IMR-90 (cell line): ENCODE results near the gene NUFIP2. TPM values are rescaled to one million over a fixed set of nuclear protein-coding genes. Genes with fewer than 3 reads are reported as not detected.

Experiments
- ATAC-seq: fragments of 200-7000 bp; cut with Tn5 transposase; 2 replicates; pipeline ENCODE4 v1.9.1; 2020; ENCODE audit warnings: low read depth, mild to moderate bottlenecking, moderate library complexity
- Bru-seq: library from RNA; stranded (reverse); fragments of 400-500 nt; gene quantifications from one replicate; lab custom pipeline; 2021; lab: Mats Ljungman, UMichigan
- BruChase-seq, 2 experiments: library from RNA; stranded (reverse); fragments of 400-500 nt; gene quantifications; one replicate each; lab custom pipeline; 2021; lab: Mats Ljungman, UMichigan
- BruUV-seq: library from RNA; stranded (reverse); fragments of 400-500 nt; replicated peaks from 2 replicates; lab custom pipeline; 2021; lab: Mats Ljungman, UMichigan
- CTCF ChIA-PET: fragments of 300-600 bp; formaldehyde crosslinking; extraction: SDS; loops from one replicate; lab custom pipeline; 2021; ENCODE audit warnings: antibody characterized with exemption; lab: Yijun Ruan, JAX
- POLR2A ChIA-PET: fragments of 300-600 bp; sonication (Branson Sonifier 250); formaldehyde crosslinking; loops from one replicate; lab custom pipeline; 2022; ENCODE audit warnings: antibody characterized with exemption; ENCODE audit not compliant: unreplicated experiment; lab: Charles Lee
- DNase-seq: peaks from one replicate; pipeline ENCODE4 v3.0.0; 2013
- H2AFZ ChIP-seq: replicated peaks from 2 replicates; pipeline ENCODE3; 2013; ENCODE audit warnings: low read length, mild to moderate bottlenecking; ENCODE audit not compliant: poor library complexity
- H2AK5ac ChIP-seq: 2 replicates; pipeline ENCODE4 v1.6.1; 2013; ENCODE audit warnings: low read depth, low read length, inconsistent platforms
- H2AK9ac ChIP-seq: replicated peaks from 2 replicates; pipeline ENCODE3; 2013; ENCODE audit warnings: mild to moderate bottlenecking, low read depth, low read length, moderate library complexity; ENCODE audit not compliant: poor library complexity
- H2BK120ac ChIP-seq: 2 replicates; pipeline ENCODE4 v1.6.1; 2013; ENCODE audit warnings: low read depth, low read length, inconsistent platforms
- H2BK15ac ChIP-seq: 3 replicates; pipeline ENCODE4 v1.6.1; 2013; ENCODE audit warnings: low read depth, low read length, inconsistent platforms
- H2BK20ac ChIP-seq: 2 replicates; pipeline ENCODE4 v1.6.1; 2013; ENCODE audit warnings: low read depth, mild to moderate bottlenecking, inconsistent platforms, low read length, moderate library complexity
- H2BK5ac ChIP-seq: 2 replicates; pipeline ENCODE4 v1.6.1; 2013; ENCODE audit warnings: mild to moderate bottlenecking, low read depth, low read length, inconsistent platforms; ENCODE audit not compliant: poor library complexity, severe bottlenecking
- H3K14ac ChIP-seq: replicated peaks from 2 replicates; pipeline ENCODE4 v1.6.1; 2013; ENCODE audit warnings: low read depth, low read length, inconsistent platforms
- H3K18ac ChIP-seq: 2 replicates; pipeline ENCODE4 v1.6.1; 2013; ENCODE audit warnings: low read depth, low read length, control low read depth
- H3K23ac ChIP-seq: 2 replicates; pipeline ENCODE4 v1.6.1; 2013; ENCODE audit warnings: low read depth, low read length, inconsistent platforms
- H3K27ac ChIP-seq: 2 replicates; pipeline ENCODE4 v1.5.1; 2013; ENCODE audit warnings: mild to moderate bottlenecking, control low read depth, low read length; ENCODE audit not compliant: insufficient read depth
- H3K27me3 ChIP-seq: 2 replicates; pipeline ENCODE4 v1.6.1; 2013; ENCODE audit warnings: low read length; ENCODE audit not compliant: control insufficient read depth, insufficient read depth
- H3K36me3 ChIP-seq: 2 replicates; pipeline ENCODE4 v1.6.1; 2013; ENCODE audit warnings: low read length, mixed read lengths; ENCODE audit not compliant: control insufficient read depth, insufficient read depth
- H3K4ac ChIP-seq: 2 replicates; pipeline ENCODE4 v1.6.1; 2013; ENCODE audit warnings: low read depth, low read length, inconsistent platforms
- H3K4me1 ChIP-seq: 2 replicates; pipeline ENCODE4 v1.6.1; 2013; ENCODE audit warnings: low read length, mixed read lengths; ENCODE audit not compliant: control insufficient read depth, insufficient read depth
- H3K4me2 ChIP-seq: 2 replicates; pipeline ENCODE4 v1.6.1; 2013; ENCODE audit warnings: low read depth, mild to moderate bottlenecking, control low read depth, low read length, moderate library complexity
- H3K4me3 ChIP-seq: 2 replicates; pipeline ENCODE4 v1.5.1; 2013; ENCODE audit warnings: low read depth, mild to moderate bottlenecking, control low read depth, low read length, moderate library complexity; ENCODE audit not compliant: insufficient read depth
- H3K56ac ChIP-seq: 2 replicates; pipeline ENCODE4 v1.6.1; 2013; ENCODE audit warnings: low read length, inconsistent platforms; ENCODE audit not compliant: insufficient read depth; ENCODE audit errors: extremely low read depth
- H3K79me1 ChIP-seq, 2 experiments: 2 replicates each; pipeline ENCODE4 v1.6.1; 2013; ENCODE audit warnings: low read length in 2 of 2, inconsistent platforms in 1 of 2, low read depth in 1 of 2
- H3K9ac ChIP-seq: 2 replicates; pipeline ENCODE4 v1.6.1; 2013; ENCODE audit warnings: low read depth, low read length, control low read depth
- H3K9me1 ChIP-seq: 2 replicates; pipeline ENCODE4 v1.6.1; 2013; ENCODE audit warnings: low read length, inconsistent platforms; ENCODE audit not compliant: insufficient read depth
- H3K9me3 ChIP-seq: 2 replicates; pipeline ENCODE4 v1.6.1; 2013; ENCODE audit warnings: low read length; ENCODE audit not compliant: control insufficient read depth, insufficient read depth
- H4K20me1 ChIP-seq: 2 replicates; pipeline ENCODE4 v1.6.1; 2013; ENCODE audit warnings: low read length, inconsistent platforms; ENCODE audit not compliant: insufficient read depth
- H4K5ac ChIP-seq: 2 replicates; pipeline ENCODE4 v1.6.1; 2013; ENCODE audit warnings: mild to moderate bottlenecking, low read depth, low read length, control low read depth
- H4K8ac ChIP-seq, 2 experiments: 2 replicates each; pipeline ENCODE4 v1.6.1; 2013; ENCODE audit warnings: low read depth in 2 of 2, low read length in 2 of 2, control low read depth in 1 of 2, inconsistent platforms in 1 of 2
- H4K91ac ChIP-seq: 2 replicates; pipeline ENCODE4 v1.6.1; 2013; ENCODE audit warnings: low read depth, low read length, inconsistent platforms; ENCODE audit not compliant: insufficient read depth
- CEBPB ChIP-seq: IDR thresholded peaks from 2 replicates; pipeline ENCODE4 v1.6.1; 2012; ENCODE audit warnings: low read depth, low read length, improper control_type of control experiment
- MAFK ChIP-seq: IDR thresholded peaks from 2 replicates; pipeline ENCODE4 v1.6.1; 2012; ENCODE audit warnings: low read depth, low read length, improper control_type of control experiment
- MAZ ChIP-seq: IDR thresholded peaks from 2 replicates; pipeline ENCODE4 v1.6.1; 2012; ENCODE audit warnings: low read depth, mild to moderate bottlenecking, low read length, improper control_type of control experiment, moderate library complexity, borderline replicate concordance
- MXI1 ChIP-seq: IDR thresholded peaks from 2 replicates; pipeline ENCODE4 v1.6.1; 2012; ENCODE audit warnings: low read depth, mild to moderate bottlenecking, low read length, moderate library complexity, borderline replicate concordance
- POLR2A ChIP-seq: IDR thresholded peaks from 2 replicates; pipeline ENCODE4 v1.6.1; 2012; ENCODE audit warnings: mild to moderate bottlenecking, low read depth, low read length
- SMC3 ChIP-seq: fragments of 150-350 bp; IDR thresholded peaks from 2 replicates; pipeline ENCODE4 v1.6.1; 2016; ENCODE audit warnings: low read depth, mild to moderate bottlenecking, antibody characterized with exemption, low read length, moderate library complexity
- WGBS, 2 experiments: methylation state at CpG; one replicate each; pipeline versions ENCODE4 v1.1.5 to v1.1.7; 2013; ENCODE audit warnings: missing lambda C conversion rate in 2 of 2; ENCODE audit not compliant: insufficient read length in 1 of 2; ENCODE audit errors: extremely low coverage in 2 of 2; 5-methylcytosine and 5-hydroxymethylcytosine counted together
- dilution Hi-C: fragments of 300-500 bp; cut with HindIII; formaldehyde crosslinking; loops from one replicate; pipeline ENCODE4 v1.14.3; 2018; ENCODE audit warnings: low sequenced_read_pairs; ENCODE audit not compliant: unreplicated experiment
- in situ Hi-C: fragments of 300-500 bp; cut with MboI; formaldehyde crosslinking; loops from 3 replicates; pipeline ENCODE4 v1.14.3; 2019; ENCODE audit warnings: low sequenced_read_pairs, inconsistent platforms, mixed read lengths
- intact Hi-C: fragments of 100-400 bp; cut with micrococcal nuclease; formaldehyde crosslinking; loops from 2 replicates; pipeline ENCODE4 v1.10.0; 2022
- long read RNA-seq: library from polyadenylated mRNA; unstranded; transcript quantifications from one replicate; pipeline ENCODE4 v2.0.0, GENCODE V29; 2021; ENCODE audit not compliant: unreplicated experiment
- polyA plus RNA-seq, 3 experiments: library from polyadenylated mRNA; depleted of rRNA; stranded (reverse); fragments of >200 nt; gene quantifications; 2 replicates each; pipeline ENCODE4 v1.2.3, GENCODE V29; 2012; ENCODE audit warnings: low replicate concordance in 1 of 3
- total RNA-seq: library from RNA; depleted of rRNA; stranded (reverse); fragments of >200 nt; gene quantifications from 2 replicates; pipeline ENCODE4 v1.2.3, GENCODE V29; 2012; rRNA removed
- TF ChIP-seq, protein P1 (sequence below): fragments of 150-350 bp; IDR thresholded peaks from 2 replicates; pipeline ENCODE4 v1.6.1; 2017; ENCODE audit warnings: mild to moderate bottlenecking, antibody characterized with exemption, low read length, low read depth

The NUFIP2 gene, protein sequence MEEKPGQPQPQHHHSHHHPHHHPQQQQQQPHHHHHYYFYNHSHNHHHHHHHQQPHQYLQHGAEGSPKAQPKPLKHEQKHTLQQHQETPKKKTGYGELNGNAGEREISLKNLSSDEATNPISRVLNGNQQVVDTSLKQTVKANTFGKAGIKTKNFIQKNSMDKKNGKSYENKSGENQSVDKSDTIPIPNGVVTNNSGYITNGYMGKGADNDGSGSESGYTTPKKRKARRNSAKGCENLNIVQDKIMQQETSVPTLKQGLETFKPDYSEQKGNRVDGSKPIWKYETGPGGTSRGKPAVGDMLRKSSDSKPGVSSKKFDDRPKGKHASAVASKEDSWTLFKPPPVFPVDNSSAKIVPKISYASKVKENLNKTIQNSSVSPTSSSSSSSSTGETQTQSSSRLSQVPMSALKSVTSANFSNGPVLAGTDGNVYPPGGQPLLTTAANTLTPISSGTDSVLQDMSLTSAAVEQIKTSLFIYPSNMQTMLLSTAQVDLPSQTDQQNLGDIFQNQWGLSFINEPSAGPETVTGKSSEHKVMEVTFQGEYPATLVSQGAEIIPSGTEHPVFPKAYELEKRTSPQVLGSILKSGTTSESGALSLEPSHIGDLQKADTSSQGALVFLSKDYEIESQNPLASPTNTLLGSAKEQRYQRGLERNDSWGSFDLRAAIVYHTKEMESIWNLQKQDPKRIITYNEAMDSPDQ
- total RNA-seq (25.6 and 38.9 TPM in 2 replicates), polyA plus RNA-seq (2012; rRNA removed) (7.8 and 8.9 TPM in 2 replicates), Bru-seq, nascent RNA (percentile 97 among the genes with signal in this experiment), BruChase-seq, experiment 1, labeled RNA remaining after a 6-hour chase (percentile 98 among the genes with signal in this experiment), BruChase-seq, experiment 2, labeled RNA remaining after a 2-hour chase (percentile 99 among the genes with signal in this experiment)
- 1.3 and 10.4 TPM in 2 replicates for polyA plus RNA-seq (2012; cell fraction: cytosol; rRNA removed)
- polyA plus RNA-seq (2012; cell fraction: nucleus; rRNA removed; ENCODE audit: low replicate concordance): 17.2 and 31.8 TPM in 2 replicates
- long read RNA-seq, full-length matches to known transcripts: 4 of 35 reads
- long read RNA-seq, partial matches to known transcripts: 3 of 35 reads
- long read RNA-seq, other reads (novel, unspliced or antisense): 28 of 35 reads

DNA sequence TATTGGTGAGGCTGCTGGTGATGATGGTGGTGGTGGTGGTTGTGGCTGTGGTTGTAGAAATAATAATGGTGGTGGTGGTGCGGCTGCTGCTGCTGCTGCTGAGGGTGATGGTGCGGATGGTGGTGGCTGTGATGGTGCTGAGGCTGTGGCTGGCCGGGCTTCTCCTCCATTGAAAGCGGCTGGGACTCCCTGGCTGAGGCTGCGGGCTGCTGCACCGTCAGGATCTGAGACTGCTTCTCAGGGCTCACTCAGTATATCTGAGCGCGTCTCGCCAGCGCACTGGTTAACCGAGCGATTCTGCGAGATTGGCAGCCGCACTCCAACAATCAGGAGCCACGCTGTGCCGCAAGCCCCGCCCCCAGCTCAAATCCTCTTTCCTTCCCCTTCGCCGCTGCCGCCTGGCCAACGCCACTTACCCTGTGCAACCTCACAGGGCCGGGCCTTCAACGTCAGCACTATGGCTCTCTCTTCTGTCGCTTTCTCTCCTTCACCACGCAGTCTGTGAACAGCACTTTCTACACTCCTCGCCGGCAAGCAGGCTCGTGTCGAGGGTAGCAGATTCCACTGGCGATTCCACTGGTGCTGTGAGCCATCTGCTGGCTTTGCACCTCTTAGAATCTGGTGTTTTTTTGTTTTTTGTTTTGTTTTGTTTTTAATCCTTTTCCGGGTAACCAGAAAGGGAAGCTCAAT lies at the start of gene NUFIP2:
NUFIP2 (minus strand) TSS at position 259 of the 690 bp plus-strand sequence; CDS start at position 170, 89 bp downstream.
- no peaks in the 10 kb centered on the region for H3K9me3 ChIP-seq
- H3K9me1 ChIP-seq: no peaks in the 10 kb centered on the region; the same call in 1 of the 2 replicates
- DNase-seq (peak; percentile 98), ATAC-seq (peak; percentile 90)
- peak within 1 kb of the TSS; percentile 94 for H2AFZ ChIP-seq
- 0% methylated on average over 16 of the region's 31 CpGs; no CpG with 5 or more reads in 1 of the 2 experiments for WGBS, 2 experiments
- peak within 1 kb of the TSS; percentile 97 for H4K91ac ChIP-seq
- peak within 1 kb of the TSS; percentile 93 for H3K27ac ChIP-seq
- peak; percentile 100 for TF ChIP-seq POLR2A
- TF ChIP-seq SMC3: no peak
- no peak for TF ChIP-seq CEBPB
- TF ChIP-seq MXI1: 0 out of 2 replicates have a peak, but pooled peaks have one; percentile 42
- TF ChIP-seq MAZ: peak; percentile 66; the same call in 1 of the 2 replicates
- TF ChIP-seq, protein P1, sequence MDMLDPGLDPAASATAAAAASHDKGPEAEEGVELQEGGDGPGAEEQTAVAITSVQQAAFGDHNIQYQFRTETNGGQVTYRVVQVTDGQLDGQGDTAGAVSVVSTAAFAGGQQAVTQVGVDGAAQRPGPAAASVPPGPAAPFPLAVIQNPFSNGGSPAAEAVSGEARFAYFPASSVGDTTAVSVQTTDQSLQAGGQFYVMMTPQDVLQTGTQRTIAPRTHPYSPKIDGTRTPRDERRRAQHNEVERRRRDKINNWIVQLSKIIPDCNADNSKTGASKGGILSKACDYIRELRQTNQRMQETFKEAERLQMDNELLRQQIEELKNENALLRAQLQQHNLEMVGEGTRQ: peak; percentile 9; the same call in 1 of the 2 replicates
- 0 out of 2 replicates have a peak, but pooled peaks have one; percentile 18 for TF ChIP-seq MAFK
- no peaks in the 10 kb centered on the region for H3K4me1 ChIP-seq
- CTCF ChIA-PET: interaction anchor here (1.2 kb wide), 1 partner anchor 149 kb away, joined by 7 read pairs; no protein-coding TSS in a partner anchor
- H3K4me2 ChIP-seq: peak within 1 kb of the TSS; percentile 85
- peak within 1 kb of the TSS; percentile 89 for H2BK120ac ChIP-seq
- in situ Hi-C loops: no loop called here
- peak within 1 kb of the TSS; percentile 98 for H3K4ac ChIP-seq
- H2BK5ac ChIP-seq: peak within 1 kb of the TSS; percentile 91
- peak within 1 kb of the TSS; percentile 70 for H3K4me3 ChIP-seq
- peak within 1 kb of the TSS; percentile 99 for H3K56ac ChIP-seq
- POLR2A ChIA-PET: interaction anchor here (0.5 to 1.3 kb wide), 4 partner anchors 13 to 145 kb away, joined by 3 to 4 read pairs (median 4); no protein-coding TSS in a partner anchor
- intact Hi-C loops: loop anchor here (1.0 to 5.0 kb wide), 2 partner anchors 63 to 294 kb away; no protein-coding TSS in a partner anchor
- H2BK20ac ChIP-seq: peak within 1 kb of the TSS; percentile 33; the same call in 1 of the 2 replicates
- peaks cover 2 to 7% of the 10 kb centered on the region in 2 experiments; a peak in 2 of 4 replicates for H3K79me1 ChIP-seq
- peak within 1 kb of the TSS; percentile 79; the same call in 1 of the 3 replicates for H2BK15ac ChIP-seq
- no TSS peak for BruUV-seq
- H4K20me1 ChIP-seq: peaks cover 45% of the 10 kb centered on the region
- peak within 1 kb of the TSS; percentile 95 for H4K5ac ChIP-seq
- peak within 1 kb of the TSS; percentile 55 to 99 for H4K8ac ChIP-seq
- H3K27me3 ChIP-seq: no peaks in the 10 kb centered on the region
- H3K23ac ChIP-seq: peak within 1 kb of the TSS; percentile 97
- H3K9ac ChIP-seq: peak within 1 kb of the TSS; percentile 98
- H3K18ac ChIP-seq: peak within 1 kb of the TSS; percentile 95
- dilution Hi-C loops: no loop called here
- peaks cover 4% of the 10 kb centered on the region for H3K36me3 ChIP-seq
- H2AK5ac ChIP-seq: peak within 1 kb of the TSS; percentile 94
- peak within 1 kb of the TSS; percentile 99 for H3K14ac ChIP-seq
- H2AK9ac ChIP-seq: peak within 1 kb of the TSS; percentile 100
